Measurements from ENCODE around the gene FXN. TPM values are rescaled to one million over a fixed set of nuclear protein-coding genes. Genes with fewer than 3 reads are reported as not detected.

The FXN gene
- total and polyA plus RNA-seq, 2 donors (not counting 3 experiments of a cell fraction or from before 2014, with no cell fraction given), result 18.2 to 21.2 TPM

GRCh38 chr9:69081261-69081660 is 45.7 kb downstream of the FXN start:
- peaks cover 21% of the 10 kb centered on the region for H3K4me1 ChIP-seq (ENCODE audit: control insufficient read depth, extremely low read depth, insufficient read depth, low read length)
- H2AFZ ChIP-seq (ENCODE audit: low read depth, low read length), result no peak overlapping the region
- H3K9me3 ChIP-seq (replicated peaks; ENCODE audit: control insufficient read depth, insufficient read depth, low read length), result no peaks in the 10 kb centered on the region
- no peaks in the 10 kb centered on the region for H3K79me2 ChIP-seq (ENCODE audit: control insufficient read depth, insufficient read depth, low read length)
- dilution Hi-C loops (cut with MboI; ENCODE audit: extremely low pct_ligation_motif_present, low sequenced_read_pairs) (no loop called here), intact Hi-C loops (cut with micrococcal nuclease) (no loop called here)
- CTCF ChIA-PET, result no interaction called here
- TF ChIP-seq MYC (IDR thresholded peaks at IDR 0.05; ENCODE audit: low read depth, low read length) (no peak), GATA2 (IDR thresholded peaks at IDR 0.05; ENCODE audit: insufficient read depth, insufficient read length, low read depth, low read length) (no peak), CTCF (IDR thresholded peaks at IDR 0.05; ENCODE audit: extremely low read depth in 1 of 2, insufficient read depth in 1 of 2, low read depth in 1 of 2, low read length in 2 of 2) (no peak), POLR2A (IDR thresholded peaks at IDR 0.05; ENCODE audit: low read depth, low read length) (no peak), JUN (IDR thresholded peaks at IDR 0.05; ENCODE audit: borderline replicate concordance, insufficient read depth, insufficient read length, low read depth) (no peak), MAX (IDR thresholded peaks at IDR 0.05; ENCODE audit: insufficient read depth, insufficient read length) (no peak), POLR2AphosphoS5 (IDR thresholded peaks at IDR 0.05; ENCODE audit: insufficient read depth, low read depth, low read length) (no peak), EZH2 (IDR thresholded peaks at IDR 0.05; ENCODE audit: borderline replicate concordance, low read depth, low read length, severe bottlenecking) (no peak), FOS (IDR thresholded peaks at IDR 0.05; ENCODE audit: borderline replicate concordance, insufficient read depth, low read length) (no peak)
- POLR2A ChIA-PET, result no interaction called here
- BruUV-seq (replicated peaks), result no TSS peak
- no peak overlapping the region for H3K4me2 ChIP-seq (ENCODE audit: insufficient read depth, low read length)
- no peak overlapping the region for H3K4me3 ChIP-seq (replicated peaks in 1 of 3; ENCODE audit: insufficient read depth in 1 of 3, low read depth in 1 of 3, low read length in 3 of 3)
- H3K27ac ChIP-seq (ENCODE audit: insufficient read depth, low read depth, low read length), result no peak overlapping the region
- DNase-seq (ENCODE audit: low read depth, low spot score) (no peak), FAIRE-seq (no peak)
- no peaks in the 10 kb centered on the region for H4K20me1 ChIP-seq (replicated peaks; ENCODE audit: control insufficient read depth, extremely low read depth, insufficient read depth, low read length)
- no peaks in the 10 kb centered on the region for H3K36me3 ChIP-seq (ENCODE audit: control insufficient read depth in 2 of 2, extremely low read depth in 1 of 2, insufficient read depth in 2 of 2, low read length in 2 of 2)
- no peaks in the 10 kb centered on the region for H3K27me3 ChIP-seq (ENCODE audit: control insufficient read depth in 2 of 2, insufficient read depth in 2 of 2, low read length in 2 of 2)
- H3K9me1 ChIP-seq (replicated peaks; ENCODE audit: control insufficient read depth, extremely low read depth, insufficient read depth, low read length), result no peaks in the 10 kb centered on the region
- no peak overlapping the region for H3K9ac ChIP-seq (replicated peaks; ENCODE audit: extremely low read depth, insufficient read depth, low read length)
